ENCODE measurements around the gene CTSS. TPM values are rescaled to one million over a fixed set of nuclear protein-coding genes. Genes with fewer than 3 reads are reported as not detected.

The CTSS gene
- total RNA-seq, 1 experiment from 2014 or later: 0.66 TPM

GRCh38 chr1:150703427-150703826 lies 62.2 kb downstream of the CTSS start (continued):
- TF ChIP-seq ARID4B (CRISPR knock-in tag; IDR thresholded peaks at IDR 0.05; ENCODE audit: borderline replicate concordance) (no peak), E2F1 (CRISPR knock-in tag; IDR thresholded peaks at IDR 0.05) (no peak), USF1 (CRISPR knock-in tag; IDR thresholded peaks at IDR 0.05) (no peak), MAX (CRISPR knock-in tag; IDR thresholded peaks at IDR 0.05) (no peak), TEAD4 (CRISPR knock-in tag; IDR thresholded peaks at IDR 0.05) (no peak), EMX1 (CRISPR knock-in tag; IDR thresholded peaks at IDR 0.05) (no peak), RORB (CRISPR knock-in tag; IDR thresholded peaks at IDR 0.05) (no peak)

- peak; percentile 92 for DNase-seq (ENCODE audit: low spot score)
- ChIA-PET CTCF (interaction anchor here (0.6 to 1.4 kb wide), 12 partner anchors 11 to 374 kb away, joined by 3 to 13 read pairs (median 4); partner anchors contain the start of genes ANXA9, FALEC and GABPB2), POLR2A (interaction anchor here (0.6 to 1.7 kb wide), 10 partner anchors 13 to 309 kb away, joined by 3 to 11 read pairs (median 4); partner anchors contain the start of genes CTSK, ENSA, MCL1 and MINDY1)
- Mint-ChIP-seq H3K9me3 (no peaks in the 10 kb centered on the region), H3K4me3 (peak within 1 kb of the TSS; percentile 92), H3K27ac (peak within 1 kb of the TSS; percentile 98), H3K4me1 (peaks cover 8% of the 10 kb centered on the region), H3K27me3 (ENCODE audit: low read depth) (no peaks in the 10 kb centered on the region), H3K36me3 (peaks cover 32% of the 10 kb centered on the region)
- TF ChIP-seq HMGA2 (CRISPR knock-in tag; IDR thresholded peaks at IDR 0.05): no peak
- TF ChIP-seq HMGXB4 (CRISPR knock-in tag; IDR thresholded peaks at IDR 0.05): no peak
- no peak for TF ChIP-seq SMAD3 (CRISPR knock-in tag; IDR thresholded peaks at IDR 0.05; ENCODE audit: borderline replicate concordance)
- TF ChIP-seq NFYB (CRISPR knock-in tag; conservative IDR thresholded peaks at IDR 0.05; ENCODE audit: low read depth): peak; percentile 98
- TF ChIP-seq FOXK1 (CRISPR knock-in tag; IDR thresholded peaks at IDR 0.05): peak; percentile 67
- TF ChIP-seq CREM (CRISPR knock-in tag; IDR thresholded peaks at IDR 0.05): 0 out of 2 replicates have a peak, but pooled peaks have one; percentile 35
- no peak for TF ChIP-seq ZNF281 (CRISPR knock-in tag; IDR thresholded peaks at IDR 0.05)
- peak; percentile 35; the same call in 1 of the 2 replicates for TF ChIP-seq MAX (CRISPR knock-in tag; IDR thresholded peaks at IDR 0.05)
- peak; percentile 100 for ATAC-seq
These were observed 68.3 kb downstream of the CTSS start, which contains the start of gene GOLPH3L for GRCh38 chr1:150696995-150697927. Gene GOLPH3L (minus strand): TSS chr1:150697154. CDS start chr1:150694838, 2,316 bp downstream.

All from WTC11 (cell line).